LNCaP clone FGC (cell line): ENCODE results near the gene PFDN5.
"Not testable (repeated sequence)": the region's sequence is repeated elsewhere in the genome, so short reads cannot be mapped to it uniquely, and the experiment has no call there.

Source experiments
- DNase-seq: peaks from one replicate; pipeline ENCODE4 v3.0.0-alpha.2; 2011; ENCODE audit warnings: low read depth
- H3K4me3 ChIP-seq: 2 replicates; pipeline ENCODE4 v1.5.1; 2011; ENCODE audit warnings: mild to moderate bottlenecking, low read depth, low read length, control low read depth
- CTCF ChIP-seq: IDR thresholded peaks from 2 replicates; pipeline ENCODE4 v1.5.1; 2012; ENCODE audit warnings: mild to moderate bottlenecking; ENCODE audit not compliant: control insufficient read depth, insufficient read depth; ENCODE audit errors: extremely low read depth

Gene PFDN5

GRCh38 chr12:53328043-53328435, 32.7 kb downstream of the PFDN5 start:
- TF ChIP-seq CTCF, result no peak

GRCh38 chr12:53330671-53331070, 35.3 kb downstream of the PFDN5 start:
- no peak for TF ChIP-seq CTCF
- no peak for DNase-seq
- H3K4me3 ChIP-seq, result no peak overlapping the region

More at GRCh38 chr12:53328043-53328435, 32.7 kb downstream of the PFDN5 start:
- no peak for DNase-seq
- H3K4me3 ChIP-seq, result no peak overlapping the region

- not testable (repeated sequence) for DNase-seq
These were observed 37.0 kb downstream of the PFDN5 start for GRCh38 chr12:53332339-53332738.

GRCh38 chr12:53332744-53333143, 37.4 kb downstream of the PFDN5 start:
- no peak for TF ChIP-seq CTCF
- no peak overlapping the region for H3K4me3 ChIP-seq
- no peak for DNase-seq

More at GRCh38 chr12:53332339-53332738, 37.0 kb downstream of the PFDN5 start:
- H3K4me3 ChIP-seq, result not testable (repeated sequence)

- no peak for DNase-seq
These were observed 37.9 kb downstream of the PFDN5 start for GRCh38 chr12:53333289-53333688.

GRCh38 chr12:53333845-53334244, 38.5 kb downstream of the PFDN5 start:
- no peak for TF ChIP-seq CTCF
- no peak for DNase-seq
- H3K4me3 ChIP-seq, result no peak overlapping the region

More at GRCh38 chr12:53333289-53333688, 37.9 kb downstream of the PFDN5 start:
- TF ChIP-seq CTCF, result no peak
- no peak overlapping the region for H3K4me3 ChIP-seq

GRCh38 chr12:53334822-53335221, 39.5 kb downstream of the PFDN5 start:
- TF ChIP-seq CTCF, result no peak
- DNase-seq, result no peak
- H3K4me3 ChIP-seq, result no peak overlapping the region
